GM15510 (cell line): Measurements from ENCODE around the gene NFATC4.

Experiments
- POLR2A ChIP-seq: IDR thresholded peaks from 3 replicates; pipeline ENCODE4 v1.6.1; 2011; ENCODE audit warnings: borderline replicate concordance; ENCODE audit not compliant: insufficient read length; ENCODE audit errors: extremely low read depth

The NFATC4 gene

DNA sequence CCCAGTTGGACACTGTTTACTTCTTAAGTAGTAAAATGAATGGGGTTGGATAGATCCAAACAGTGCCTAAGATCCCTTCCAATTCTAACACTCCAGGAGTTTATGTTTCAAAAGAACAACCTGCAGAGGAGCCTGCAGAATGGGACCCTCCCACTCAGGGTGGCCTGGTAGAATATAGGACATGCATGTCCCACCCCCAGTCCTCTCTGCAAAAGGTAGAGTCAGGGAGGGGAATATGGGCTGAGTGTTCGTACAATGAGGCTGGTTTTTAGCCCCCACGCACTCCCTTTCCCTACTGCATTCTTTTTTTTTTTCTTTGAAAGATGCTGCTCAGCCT, 19.0 kb downstream of the NFATC4 start:
- TF ChIP-seq POLR2A = no peak

DNA sequence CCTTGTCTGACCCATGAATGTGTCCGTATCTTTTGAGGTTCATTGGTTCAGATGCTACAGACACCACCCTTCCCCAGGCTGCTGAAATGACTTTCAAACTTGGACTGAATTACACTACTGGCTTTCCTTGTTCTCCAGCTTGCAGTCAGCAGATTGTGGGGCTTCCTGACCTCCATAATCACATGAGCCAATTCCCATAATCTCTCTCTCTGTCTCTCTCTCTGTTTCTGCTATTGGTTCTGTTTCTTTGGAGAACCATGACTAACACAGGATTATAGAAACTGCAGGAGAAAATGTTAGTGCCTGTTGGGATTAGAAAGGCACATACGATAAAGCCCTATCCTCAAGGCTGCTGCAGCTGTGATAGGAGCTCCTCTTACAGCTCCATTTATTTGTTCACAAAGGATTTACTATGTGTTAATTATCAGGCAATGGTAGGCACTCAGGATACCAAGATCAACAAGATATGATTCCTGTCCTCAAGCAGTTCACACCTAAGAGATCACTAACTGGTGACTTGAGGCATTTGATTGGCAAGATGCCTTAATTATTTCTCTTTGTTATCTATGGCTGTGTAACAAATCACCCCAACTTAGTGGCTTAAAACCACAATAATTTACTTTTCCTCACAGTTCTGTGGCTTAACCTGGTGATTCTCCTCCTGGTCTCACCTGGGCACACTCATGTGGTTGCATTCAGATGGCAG, 20.6 kb downstream of the NFATC4 start:
- no peak for TF ChIP-seq POLR2A

GRCh38 chr14:24389226-24389848, 21.4 kb downstream of the NFATC4 start:
- no peak for TF ChIP-seq POLR2A

DNA sequence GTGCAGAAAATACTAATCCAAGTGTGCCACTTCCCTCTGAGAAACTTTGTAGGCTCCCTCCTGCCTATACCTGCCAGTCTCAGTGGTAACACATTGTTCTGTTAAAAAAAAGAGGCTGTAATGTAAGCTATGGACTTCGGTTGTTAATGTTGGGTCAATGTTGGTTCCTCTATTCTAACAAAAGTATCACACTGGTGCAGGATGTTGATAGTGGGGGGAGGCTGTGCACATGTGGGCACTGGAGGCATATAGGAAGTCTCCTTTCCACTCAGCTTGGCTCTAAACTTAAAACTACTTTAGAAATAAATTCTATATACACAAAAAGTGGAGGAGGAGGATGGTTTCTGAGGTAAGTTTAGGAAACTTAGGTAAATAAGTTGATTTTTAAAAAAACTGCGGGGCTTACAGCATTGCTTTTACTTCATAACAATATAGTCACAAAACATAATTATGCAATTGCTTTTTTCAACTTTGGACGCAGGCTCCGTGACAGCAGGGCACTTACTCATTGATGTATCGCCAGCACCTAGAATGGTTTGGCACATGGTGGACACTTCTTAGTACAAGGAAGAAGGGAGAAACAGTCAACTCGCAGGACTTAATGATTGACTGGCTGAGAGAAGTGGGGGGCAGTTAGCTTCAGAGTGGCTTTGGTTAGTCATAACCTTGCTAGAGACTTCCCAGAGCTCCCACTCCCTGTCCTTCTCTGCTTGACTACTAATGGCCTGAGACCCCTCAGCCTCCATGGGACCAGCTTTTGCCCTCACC, 22.9 kb downstream of the NFATC4 start:
- no peak for TF ChIP-seq POLR2A

DNA sequence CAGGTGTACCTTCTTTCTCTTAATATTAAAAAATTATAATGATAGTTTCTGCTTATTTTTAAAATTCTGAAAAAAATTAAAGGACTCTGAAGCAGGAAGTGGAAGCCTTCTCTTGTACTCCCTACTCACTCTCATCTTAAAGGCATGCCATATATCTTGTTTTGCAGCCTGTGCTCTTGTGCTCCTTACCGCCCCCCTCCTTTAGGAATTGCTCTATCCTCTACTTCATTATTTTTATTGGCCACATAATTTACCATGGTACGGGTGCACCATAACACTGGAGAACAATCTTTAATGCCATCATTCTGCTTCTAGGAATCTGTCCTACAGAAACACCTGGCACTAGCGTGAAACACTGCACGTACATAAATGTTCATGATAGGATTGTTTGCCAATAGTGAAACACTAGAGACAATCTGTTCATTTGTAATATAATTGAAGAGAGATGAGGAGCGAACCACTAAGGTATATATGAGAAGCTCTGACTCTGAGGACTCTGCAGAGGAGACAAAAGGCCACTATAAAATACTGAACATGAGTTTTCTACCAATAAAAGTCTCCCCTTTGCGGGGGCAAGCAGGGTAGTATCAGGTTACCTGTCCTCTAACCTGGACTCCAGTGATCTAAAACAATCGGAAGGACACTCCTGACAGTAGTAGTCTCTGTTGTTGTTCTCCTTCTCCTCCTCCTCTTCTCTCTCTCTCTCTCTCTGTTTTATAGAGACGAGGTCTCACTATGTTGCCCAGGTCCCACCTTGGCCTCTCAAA, 24.5 kb downstream of the NFATC4 start:
- no peak for TF ChIP-seq POLR2A

DNA sequence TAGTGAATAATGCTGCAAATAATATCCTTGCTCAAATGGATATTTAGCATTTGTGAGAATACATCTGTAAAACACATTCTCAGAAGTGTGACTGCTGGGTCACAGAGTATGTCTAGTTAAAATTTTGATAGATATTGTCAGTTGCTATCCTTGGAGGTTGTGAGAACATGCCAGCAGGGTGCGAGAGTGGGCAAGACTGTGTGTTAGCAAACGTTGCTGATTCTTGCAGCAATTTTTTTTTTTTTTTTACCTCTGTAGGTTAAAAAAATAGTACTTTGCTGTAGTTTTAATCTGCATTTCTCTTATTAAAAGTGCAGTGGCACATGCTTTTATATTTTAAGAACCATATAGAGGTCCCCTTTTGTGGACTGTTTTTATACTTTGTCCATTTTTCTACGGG, 26.3 kb downstream of the NFATC4 start:
- TF ChIP-seq POLR2A = no peak

DNA sequence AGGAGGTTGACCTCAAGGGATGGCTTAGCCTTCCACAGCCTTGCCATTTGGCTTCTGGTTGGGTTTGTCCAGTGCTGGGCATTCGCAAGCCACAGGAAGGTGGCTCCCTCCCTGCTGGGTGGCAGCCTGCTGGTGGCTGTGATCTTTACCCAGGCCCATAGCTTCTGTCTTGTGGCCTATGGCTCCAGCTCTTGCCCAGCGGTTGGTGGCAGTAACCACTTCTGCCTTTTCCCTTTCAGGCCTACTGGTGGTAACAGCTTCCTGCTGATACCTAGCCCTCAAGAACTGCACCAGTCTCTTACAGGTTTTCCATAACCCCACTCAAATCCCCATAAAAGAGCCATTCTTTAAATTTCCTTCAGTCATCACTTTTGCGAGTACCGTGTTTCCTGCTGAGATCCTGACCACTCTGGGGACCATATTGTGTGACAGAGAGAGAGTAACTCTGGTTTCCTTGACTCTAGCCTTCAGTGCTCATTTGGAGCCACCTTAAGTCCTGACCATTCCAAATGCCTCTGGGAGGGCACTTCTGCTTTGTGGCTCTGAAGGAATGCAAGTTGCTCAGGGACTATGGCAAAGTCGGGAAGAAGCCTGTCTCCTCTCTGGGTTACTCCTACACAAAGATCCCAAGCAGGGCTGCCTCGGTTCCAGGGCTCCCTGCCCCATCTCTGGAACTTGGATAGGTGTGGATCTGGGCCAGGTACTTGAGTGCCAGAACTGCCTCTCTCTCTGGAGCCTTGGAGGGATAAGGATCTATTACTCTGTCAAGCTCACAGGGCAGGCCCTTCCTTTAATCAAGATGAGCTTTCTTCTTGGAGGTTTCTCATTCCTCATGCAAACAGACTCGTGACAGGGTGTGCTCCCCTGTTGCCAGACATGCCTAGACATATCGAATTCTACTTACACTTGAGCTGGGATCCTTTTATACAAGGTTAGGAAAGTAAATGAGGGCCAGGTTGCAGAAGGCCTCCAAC, 27.9 kb downstream of the NFATC4 start:
- no peak for TF ChIP-seq POLR2A

DNA sequence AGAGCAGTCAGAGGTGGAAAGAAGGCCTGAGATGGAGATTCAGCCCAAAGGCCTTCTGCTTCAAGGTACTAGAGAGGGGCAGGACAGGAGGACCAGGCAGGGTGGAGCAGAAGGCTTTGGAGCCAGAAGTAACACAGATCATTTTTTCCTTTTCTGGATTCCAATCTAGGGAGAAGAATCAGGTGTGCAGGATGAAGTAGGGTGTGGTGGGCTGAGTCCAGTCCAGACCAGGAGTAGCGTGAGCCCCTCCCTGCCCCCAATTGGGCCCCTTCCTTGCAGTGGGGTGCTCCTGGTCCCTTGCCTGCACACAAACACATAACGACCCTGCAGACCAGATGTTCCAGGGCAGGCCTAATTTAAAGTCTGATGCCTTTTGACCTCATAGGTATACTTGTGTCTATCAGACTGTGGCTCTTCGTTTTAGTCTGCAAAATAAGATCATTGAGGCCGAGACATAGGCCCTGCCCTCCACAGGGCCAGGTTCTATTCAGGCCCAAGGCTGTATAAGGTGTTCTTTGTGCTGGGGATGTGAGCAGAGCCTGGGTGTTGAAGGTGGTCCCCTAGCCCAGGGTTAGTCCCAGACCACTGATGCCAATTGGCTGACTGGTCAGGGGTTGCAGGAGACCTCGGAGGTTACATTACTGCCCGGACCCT, 29.8 kb downstream of the NFATC4 start:
- TF ChIP-seq POLR2A = no peak

DNA sequence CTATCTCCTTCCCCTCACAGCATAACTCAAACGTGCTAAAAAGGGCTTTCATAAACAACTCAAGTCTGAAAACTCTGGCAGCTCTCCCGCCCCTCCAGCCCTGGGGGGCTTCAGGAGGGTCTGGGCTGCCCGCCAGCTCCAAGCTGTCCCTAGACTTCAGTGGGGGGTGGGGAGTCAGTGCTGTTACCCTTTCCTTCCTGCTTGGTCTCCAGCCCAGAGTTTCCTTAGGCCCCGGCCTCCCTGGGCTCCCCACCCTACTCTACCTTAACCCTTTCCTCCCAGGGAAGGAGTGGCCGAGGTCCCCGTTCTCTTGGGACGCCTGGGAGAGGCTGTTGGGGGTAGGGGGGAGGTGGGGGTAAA, 30.3 kb downstream of the NFATC4 start:
- TF ChIP-seq POLR2A = no peak

GRCh38 chr14:24398653-24399446, 30.9 kb downstream of the NFATC4 start, which contains the start of gene NYNRIN:
NYNRIN (plus strand) TSS chr14:24399003; CDS start chr14:24399247, 244 bp downstream.
- no peak for TF ChIP-seq POLR2A

DNA sequence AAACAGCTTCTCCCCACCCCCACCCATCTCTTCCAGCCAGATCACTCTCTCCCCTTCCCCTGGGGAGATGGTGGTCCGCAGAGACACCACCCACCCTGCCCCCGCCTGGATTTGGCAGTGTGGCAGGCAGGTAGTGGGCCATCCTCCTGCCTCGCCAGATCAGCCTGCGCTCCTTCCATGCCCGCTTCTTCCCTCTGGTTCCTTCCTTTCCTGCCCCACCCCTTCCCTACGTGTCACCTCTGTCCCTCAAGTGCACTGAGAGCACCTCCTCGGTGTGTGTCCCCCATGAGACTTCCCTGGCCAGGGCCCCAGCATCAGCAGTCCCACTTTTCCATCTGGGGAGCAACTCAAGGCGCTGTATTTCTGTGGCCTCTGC, 31.5 kb downstream of the NFATC4 start:
- no peak for TF ChIP-seq POLR2A

DNA sequence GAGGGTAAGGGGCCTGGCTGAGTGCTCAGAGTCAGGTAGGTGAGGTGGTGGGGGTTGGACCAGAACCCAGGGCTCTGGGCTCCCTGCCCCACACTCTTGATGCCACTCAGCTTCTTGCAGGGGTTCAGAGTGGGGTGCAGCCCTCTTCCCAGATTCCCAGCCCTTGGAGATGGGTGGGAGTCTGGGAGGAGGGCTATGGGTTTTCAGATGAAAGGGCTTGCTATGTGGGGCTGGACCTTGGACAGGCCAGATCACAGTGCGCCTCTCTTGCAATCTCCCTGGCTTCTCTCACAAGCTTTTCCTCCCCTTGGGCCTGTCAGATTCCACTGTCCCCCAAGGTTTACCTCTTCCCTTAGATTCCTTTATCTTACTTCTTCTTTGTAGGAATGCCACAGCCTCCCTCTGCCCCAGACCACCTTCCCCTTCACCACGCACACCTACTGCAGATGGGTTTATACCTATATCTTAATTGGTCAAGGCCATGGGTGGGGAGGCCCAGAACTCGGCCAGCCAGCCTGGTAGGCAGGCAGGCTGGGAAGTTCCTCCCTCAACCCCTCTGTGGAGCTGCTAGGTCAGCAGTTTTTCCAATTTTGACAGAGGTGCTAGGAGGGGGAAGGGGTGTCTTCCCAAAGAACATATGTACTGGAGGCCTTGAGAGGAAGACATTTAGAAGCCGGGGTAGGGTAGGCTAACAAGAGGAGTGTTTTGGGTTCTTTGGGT, 32.2 kb downstream of the NFATC4 start:
- no peak for TF ChIP-seq POLR2A

DNA sequence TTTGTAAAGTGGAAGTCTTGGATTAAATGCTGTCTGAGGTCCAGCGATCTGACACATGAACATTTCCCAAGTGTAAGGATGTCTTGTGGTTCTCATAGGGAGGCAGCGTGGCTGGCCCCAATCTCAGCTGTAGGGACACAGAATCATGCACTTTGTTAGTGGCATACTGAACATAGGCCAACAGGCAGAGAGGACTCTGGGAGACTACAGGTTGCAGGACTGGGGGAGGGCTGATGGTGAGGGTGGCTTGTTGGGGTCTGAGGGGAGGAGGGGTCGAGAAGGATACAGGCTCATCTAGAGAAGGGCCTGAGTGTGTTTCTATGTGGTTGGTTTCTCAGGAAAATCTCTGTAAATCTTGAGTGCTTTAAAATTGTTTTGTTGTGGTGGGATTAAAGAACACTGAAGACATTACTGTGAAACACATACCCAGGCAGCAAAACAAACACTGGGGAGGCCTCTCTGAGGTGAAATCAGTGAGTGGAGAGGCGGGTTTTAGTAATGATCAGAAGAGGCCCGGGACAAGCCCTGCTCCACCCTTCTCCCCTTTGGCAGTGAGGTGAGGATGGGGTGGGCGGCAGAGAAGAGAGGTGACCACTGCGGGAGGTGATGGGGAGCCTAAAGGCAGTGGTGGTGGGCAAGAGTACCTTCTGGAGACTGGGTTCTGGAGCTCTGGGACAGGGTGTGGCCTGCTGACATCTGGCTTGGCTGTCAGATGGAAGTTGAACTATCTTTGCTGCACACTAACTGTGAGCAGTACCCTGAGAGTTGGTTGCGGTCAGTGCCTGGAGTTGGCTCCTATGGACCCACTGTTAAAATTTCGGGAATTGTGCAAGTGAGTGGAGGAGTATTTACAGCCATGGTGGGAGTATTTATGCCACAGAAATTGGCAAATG, 34.1 kb downstream of the NFATC4 start:
- no peak for TF ChIP-seq POLR2A
